ENCODE measurements around the gene MGLL.

The MGLL gene

GRCh38 chr3:127759826-127760225, 62.5 kb downstream of the MGLL start:
- no peak overlapping the region for H3K9ac ChIP-seq (ENCODE audit: low read length)
- H3K4me3 ChIP-seq (ENCODE audit: insufficient read depth, low read length, poor library complexity, severe bottlenecking), result no peak overlapping the region
- no peaks in the 10 kb centered on the region for H3K9me3 ChIP-seq (ENCODE audit: insufficient read depth, low read length)
- H3K79me2 ChIP-seq (ENCODE audit: insufficient read depth, low read length), result no peaks in the 10 kb centered on the region
- H4K20me1 ChIP-seq (ENCODE audit: low read depth, low read length), result no peaks in the 10 kb centered on the region
- H3K27me3 ChIP-seq (ENCODE audit: low read length), result no peaks in the 10 kb centered on the region
- H3K27ac ChIP-seq (ENCODE audit: low read depth, low read length), result no peak overlapping the region
- no peak for TF ChIP-seq CTCF (IDR thresholded peaks at IDR 0.05; ENCODE audit: insufficient read depth, low read length, poor library complexity, severe bottlenecking)
- no peak overlapping the region for H2AFZ ChIP-seq (ENCODE audit: low read depth, low read length, severe bottlenecking)
- H3K36me3 ChIP-seq (ENCODE audit: low read length), result no peaks in the 10 kb centered on the region
- H3K9me2 ChIP-seq (replicated peaks; ENCODE audit: insufficient read depth, low read length), result no peaks in the 10 kb centered on the region
- no peak overlapping the region for H3K4me2 ChIP-seq (ENCODE audit: low read depth, low read length, poor library complexity, severe bottlenecking)
- H3F3A ChIP-seq (ENCODE audit: insufficient read depth), result no peaks in the 10 kb centered on the region

GRCh38 chr3:127758013-127758412, 64.3 kb downstream of the MGLL start:
- Histone ChIP-seq H3K27me3 (ENCODE audit: low read length) (no peaks in the 10 kb centered on the region), H3K4me2 (ENCODE audit: low read depth, low read length, poor library complexity, severe bottlenecking) (no peak overlapping the region), H3K4me3 (ENCODE audit: insufficient read depth, low read length, poor library complexity, severe bottlenecking) (no peak overlapping the region), H3K9ac (ENCODE audit: low read length) (no peak overlapping the region), H3K79me2 (ENCODE audit: insufficient read depth, low read length) (no peaks in the 10 kb centered on the region), H3K36me3 (ENCODE audit: low read length) (no peaks in the 10 kb centered on the region), H4K20me1 (ENCODE audit: low read depth, low read length) (no peaks in the 10 kb centered on the region), H3K9me2 (replicated peaks; ENCODE audit: insufficient read depth, low read length) (no peaks in the 10 kb centered on the region), H3K27ac (ENCODE audit: low read depth, low read length) (no peak overlapping the region), H3F3A (ENCODE audit: insufficient read depth) (no peaks in the 10 kb centered on the region), H2AFZ (ENCODE audit: low read depth, low read length, severe bottlenecking) (no peak overlapping the region), H3K9me3 (ENCODE audit: insufficient read depth, low read length) (no peaks in the 10 kb centered on the region)
- TF ChIP-seq CTCF (IDR thresholded peaks at IDR 0.05; ENCODE audit: insufficient read depth, low read length, poor library complexity, severe bottlenecking) (no peak), EZH2phosphoT487 (conservative IDR thresholded peaks at IDR 0.05; ENCODE audit: low read length) (no peak)

- no peak overlapping the region for H3K27ac ChIP-seq (ENCODE audit: low read depth, low read length)
- H3F3A ChIP-seq (ENCODE audit: insufficient read depth), result no peaks in the 10 kb centered on the region
- no peaks in the 10 kb centered on the region for H3K27me3 ChIP-seq (ENCODE audit: low read length)
- H3K36me3 ChIP-seq (ENCODE audit: low read length), result no peaks in the 10 kb centered on the region
- no peaks in the 10 kb centered on the region for H3K9me3 ChIP-seq (ENCODE audit: insufficient read depth, low read length)
- TF ChIP-seq EZH2phosphoT487 (conservative IDR thresholded peaks at IDR 0.05; ENCODE audit: low read length) (no peak), CTCF (IDR thresholded peaks at IDR 0.05; ENCODE audit: insufficient read depth, low read length, poor library complexity, severe bottlenecking) (no peak)
- H3K4me3 ChIP-seq (ENCODE audit: insufficient read depth, low read length, poor library complexity, severe bottlenecking), result no peak overlapping the region
- no peaks in the 10 kb centered on the region for H4K20me1 ChIP-seq (ENCODE audit: low read depth, low read length)
- H3K9ac ChIP-seq (ENCODE audit: low read length), result no peak overlapping the region
- no peaks in the 10 kb centered on the region for H3K9me2 ChIP-seq (replicated peaks; ENCODE audit: insufficient read depth, low read length)
- no peaks in the 10 kb centered on the region for H3K79me2 ChIP-seq (ENCODE audit: insufficient read depth, low read length)
- no peak overlapping the region for H3K4me2 ChIP-seq (ENCODE audit: low read depth, low read length, poor library complexity, severe bottlenecking)
- no peak overlapping the region for H2AFZ ChIP-seq (ENCODE audit: low read depth, low read length, severe bottlenecking)
Observed at GRCh38 chr3:127755305-127755681, 67.0 kb downstream of the MGLL start.
